ENCODE data around the gene ETF1.
"Not testable (repeated sequence)": the region's sequence is repeated elsewhere in the genome, so short reads cannot be mapped to it uniquely, and the experiment has no call there.

ETF1 gene

GRCh38 chr5:138488481-138488945 lies 54.5 kb downstream of the ETF1 start:
- DNase-seq = no peak

DNA sequence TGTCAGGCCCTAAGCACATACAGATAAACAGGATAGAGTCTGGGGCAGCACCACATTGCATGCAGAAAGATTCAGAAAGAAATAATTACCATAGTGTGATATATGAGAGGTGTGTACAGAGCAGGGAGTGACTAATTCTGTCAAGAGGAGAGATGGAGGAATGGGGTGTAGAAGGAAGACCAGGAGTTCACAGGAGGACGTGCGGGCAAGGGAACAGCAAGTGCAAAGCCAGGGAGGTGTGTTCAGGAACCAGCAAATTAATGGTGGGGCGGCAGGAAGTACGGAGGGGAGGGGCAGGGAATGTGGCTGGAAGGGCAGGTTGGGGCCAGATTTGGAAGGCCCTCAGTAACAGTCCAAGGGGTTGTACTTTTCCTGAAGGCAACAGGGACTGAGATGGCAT lies 60.4 kb downstream of the ETF1 start:
- DNase-seq = no peak

DNA sequence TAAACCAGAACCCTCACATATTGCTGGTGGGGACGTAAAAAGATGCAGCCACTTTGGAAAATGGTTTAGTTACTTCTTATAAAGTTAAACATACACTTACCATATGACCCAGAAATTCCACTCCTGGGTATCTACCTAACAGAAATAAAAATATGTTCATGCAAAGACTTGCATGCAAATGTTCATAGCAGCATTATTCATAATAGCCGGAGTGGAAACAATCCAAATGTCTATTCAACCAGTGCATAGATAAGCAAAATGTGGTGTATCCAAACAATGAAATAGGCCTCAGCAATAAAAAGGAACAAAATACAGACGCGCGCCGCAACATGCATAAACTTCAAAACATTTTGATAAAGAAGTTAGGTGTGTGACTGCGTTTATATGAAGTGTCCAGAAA lies 66.1 kb downstream of the ETF1 start:
- DNase-seq = no peak

- not testable (repeated sequence) for DNase-seq
Observed at GRCh38 chr5:138473151-138473550, 69.9 kb downstream of the ETF1 start.

DNA sequence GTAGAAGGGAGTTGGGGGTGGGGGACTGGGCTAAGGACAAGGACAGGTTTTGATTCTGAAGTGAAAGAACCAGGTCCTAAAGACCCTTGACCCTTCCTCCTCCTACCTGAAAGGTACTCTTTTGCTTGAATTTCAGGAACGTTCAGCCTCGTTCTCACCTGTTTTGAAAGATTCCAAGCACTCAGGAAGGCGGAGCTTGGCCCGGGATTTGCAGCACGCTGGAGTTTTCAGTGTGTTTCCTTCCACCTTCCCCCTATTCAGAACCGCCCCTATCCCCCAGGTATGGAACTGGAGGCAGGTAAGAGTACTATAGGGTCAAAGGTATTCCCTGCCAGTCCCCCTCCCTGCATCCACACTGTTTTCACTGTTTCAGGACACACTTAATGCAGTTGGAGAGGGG lies 70.7 kb downstream of the ETF1 start:
- no peak for DNase-seq

GRCh38 chr5:138471052-138471361 lies 72.0 kb downstream of the ETF1 start:
- no peak for DNase-seq

- DNase-seq = no peak
Observed at GRCh38 chr5:138470322-138471051, 72.5 kb downstream of the ETF1 start.

DNA sequence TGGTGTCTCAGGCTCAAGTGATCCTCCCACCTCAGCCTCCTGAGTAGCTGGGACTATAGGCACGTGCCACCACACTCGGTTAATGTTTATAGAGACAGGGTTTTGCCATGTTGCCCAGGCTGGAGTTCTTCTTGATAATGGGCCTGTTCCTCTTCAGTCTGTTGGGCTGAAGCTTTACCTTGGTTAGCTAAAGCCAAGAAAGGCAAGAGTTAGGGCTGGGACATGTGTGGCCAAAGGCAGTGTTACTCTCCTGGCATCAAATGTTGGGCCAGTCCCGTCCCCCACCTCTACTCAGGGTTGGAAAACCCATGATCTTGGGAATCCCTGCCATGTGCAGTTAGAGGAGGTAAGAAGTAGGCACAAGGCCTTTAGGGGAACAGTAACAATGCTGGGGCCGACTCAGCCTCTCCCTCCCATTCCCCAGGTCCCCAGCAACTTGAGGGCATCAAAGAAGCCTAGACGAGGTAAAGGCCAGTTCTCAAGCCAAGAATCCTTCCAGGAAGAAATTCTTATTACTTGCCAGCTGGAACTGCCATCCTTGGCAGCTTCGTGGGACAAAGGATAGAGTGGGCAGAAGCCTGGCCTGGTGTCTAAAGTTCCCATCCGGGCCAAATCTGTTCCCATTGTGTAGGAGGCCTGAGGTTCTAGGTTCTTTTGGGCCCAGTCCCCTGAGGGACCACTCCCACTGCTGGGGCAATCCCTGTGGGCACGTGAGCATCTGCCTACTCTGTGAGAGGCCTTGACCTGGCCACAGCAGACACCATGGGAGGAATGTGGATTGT lies 73.3 kb downstream of the ETF1 start:
- DNase-seq = no peak

DNA sequence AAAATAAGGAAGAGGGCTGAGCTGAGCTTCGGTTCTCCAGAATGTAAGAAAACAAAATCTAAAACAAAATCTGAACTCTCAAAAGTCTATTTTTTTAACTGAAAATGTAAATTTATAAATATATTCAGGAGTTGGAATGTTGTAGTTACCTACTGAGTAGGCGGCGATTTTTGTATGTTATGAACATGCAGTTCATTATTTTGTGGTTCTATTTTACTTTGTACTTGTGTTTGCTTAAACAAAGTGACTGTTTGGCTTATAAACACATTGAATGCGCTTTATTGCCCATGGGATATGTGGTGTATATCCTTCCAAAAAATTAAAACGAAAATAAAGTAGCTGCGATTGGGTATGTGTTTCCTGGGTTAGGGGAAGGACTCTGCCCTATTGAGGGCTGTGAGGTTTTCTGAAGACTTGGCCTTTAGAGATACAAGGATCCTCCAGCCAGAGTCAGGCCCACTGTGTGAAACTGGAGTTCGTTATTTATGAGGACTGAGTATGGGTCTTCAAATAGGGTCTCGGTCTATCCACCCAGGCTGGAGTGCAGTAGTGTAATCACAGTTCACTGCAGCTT lies 74.0 kb downstream of the ETF1 start:
- no peak for DNase-seq

GRCh38 chr5:138468133-138468965 lies 74.7 kb downstream of the ETF1 start:
- no peak for DNase-seq

- DNase-seq = no peak
Observed at GRCh38 chr5:138467711-138468132, 75.3 kb downstream of the ETF1 start.

- no peak for DNase-seq
Observed at GRCh38 chr5:138466900-138467710, 75.9 kb downstream of the ETF1 start.

DNA sequence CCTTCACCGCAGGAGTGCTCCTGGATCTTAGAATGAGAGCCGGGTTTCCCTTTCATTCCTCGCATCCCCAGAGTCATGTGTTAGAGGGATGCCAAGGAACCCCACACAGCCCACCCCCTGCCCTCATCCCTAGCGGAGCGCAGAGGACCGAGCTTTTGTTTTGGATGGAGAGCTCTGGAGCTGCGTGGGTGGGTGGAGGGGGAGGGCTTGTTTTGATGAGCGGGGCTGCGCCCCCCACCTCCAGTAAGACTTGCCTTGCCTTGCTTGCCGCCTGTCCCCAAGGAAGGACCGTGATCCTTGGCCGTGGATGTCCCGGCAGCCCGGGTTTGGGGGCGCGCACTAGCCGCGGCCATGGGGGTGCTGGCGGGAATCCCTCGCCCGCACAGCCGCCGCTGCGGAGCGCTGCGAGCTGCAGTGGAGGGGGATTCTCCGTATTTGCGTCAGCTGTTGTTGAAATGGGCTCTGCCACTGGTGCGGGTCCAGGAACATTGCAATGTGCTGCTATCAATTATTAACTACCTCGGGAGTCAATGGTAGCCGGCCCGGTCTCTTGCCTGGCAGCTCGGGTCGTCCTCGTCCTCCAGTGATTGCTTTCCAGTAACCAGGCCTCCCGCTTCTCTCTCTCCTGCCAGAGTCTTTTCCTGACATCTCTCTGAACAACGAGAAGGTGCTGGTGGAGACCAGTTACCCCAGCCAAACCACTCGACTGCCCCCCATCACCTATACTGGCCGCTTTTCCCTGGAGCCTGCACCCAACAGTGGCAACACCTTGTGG lies 76.7 kb downstream of the ETF1 start:
- no peak for DNase-seq

GRCh38 chr5:138465261-138466124 lies 77.5 kb downstream of the ETF1 start, which contains the start of gene EGR1:
Gene EGR1 (plus strand): TSS chr5:138465479. CDS start chr5:138465762, 283 bp downstream.
- peak; percentile 78 for DNase-seq

GRCh38 chr5:138464388-138465260 lies 78.4 kb downstream of the ETF1 start:
- DNase-seq = peak; percentile 89

DNA sequence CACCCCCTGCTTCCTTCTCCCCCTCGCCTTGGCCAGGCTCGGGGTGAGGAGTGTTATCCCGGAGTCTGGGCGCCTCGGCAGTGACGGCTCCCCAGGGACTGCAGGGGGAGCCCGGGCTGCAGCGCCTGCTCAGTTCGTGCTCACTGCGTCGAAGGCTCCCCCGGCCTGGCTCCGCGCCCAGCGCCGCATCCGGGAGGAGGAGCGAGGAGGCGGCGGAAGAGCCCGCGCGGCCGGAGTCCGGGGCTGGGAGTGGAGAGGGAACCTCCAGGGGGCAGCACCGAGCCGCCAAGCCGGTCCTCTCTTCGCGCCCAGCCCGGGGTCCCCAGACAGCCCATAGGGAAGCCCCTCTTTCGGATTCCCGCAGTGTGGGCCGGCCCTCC lies 79.0 kb downstream of the ETF1 start:
- peak; percentile 90 for DNase-seq

- DNase-seq = no peak
Observed at GRCh38 chr5:138463419-138464007, 79.5 kb downstream of the ETF1 start.

DNA sequence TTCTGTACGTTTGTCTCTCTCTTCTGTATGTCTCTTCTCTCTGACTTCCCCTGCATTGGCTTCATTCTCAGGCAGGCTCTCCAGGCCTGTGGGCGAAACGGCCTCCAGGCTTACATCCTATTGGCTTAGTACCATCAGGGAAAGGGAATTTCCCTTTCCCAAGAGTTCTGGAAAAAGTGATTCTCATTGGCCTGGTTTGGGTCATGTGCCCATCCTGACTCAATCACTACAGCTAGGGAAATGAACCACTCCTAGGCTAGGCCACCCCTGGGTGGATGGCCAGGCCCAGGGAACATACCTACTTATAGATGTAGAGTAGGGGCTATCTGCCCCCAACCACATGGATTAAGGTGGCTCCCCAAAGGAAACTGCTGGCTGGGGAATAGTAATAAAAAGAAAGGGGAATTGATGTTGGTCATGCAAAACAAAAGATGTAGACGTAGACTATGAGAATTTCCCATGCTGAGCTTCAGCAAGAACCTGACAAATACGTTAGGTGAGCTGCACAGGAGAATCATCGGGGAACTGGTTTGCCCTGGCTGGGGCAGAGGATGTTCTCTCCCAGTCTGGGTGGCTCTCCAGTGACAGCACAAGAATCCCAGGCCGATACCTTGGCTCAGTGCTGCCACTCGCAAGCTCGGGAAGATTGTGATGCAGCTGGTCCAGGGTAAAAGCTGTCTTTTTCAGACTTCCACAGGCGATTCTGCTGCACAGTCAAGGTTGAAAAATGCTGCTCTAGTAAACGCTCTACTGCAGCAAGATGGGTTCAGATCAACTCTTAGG lies 81.5 kb downstream of the ETF1 start:
- no peak for DNase-seq
